HL-60 (cell line): ENCODE data around the gene SLC22A12.

ENCODE experiments used
- GABPA ChIP-seq: IDR thresholded peaks from 2 replicates; pipeline ENCODE4 v1.6.1; 2012; ENCODE audit warnings: low read depth
- POLR2AphosphoS5 ChIP-seq: IDR thresholded peaks from 2 replicates; pipeline ENCODE4 v1.6.1; 2012; ENCODE audit warnings: low read depth
- TF ChIP-seq, protein P1 (sequence below): IDR thresholded peaks from one replicate; pipeline ENCODE4 v1.5.1; 2011; ENCODE audit warnings: low read length, control low read depth, inconsistent platforms; ENCODE audit not compliant: insufficient read depth
- TF ChIP-seq, protein P2 (sequence below): IDR thresholded peaks from 2 replicates; pipeline ENCODE4 v1.6.1; 2012; ENCODE audit warnings: low read depth; ENCODE audit not compliant: insufficient replicate concordance

DNA sequence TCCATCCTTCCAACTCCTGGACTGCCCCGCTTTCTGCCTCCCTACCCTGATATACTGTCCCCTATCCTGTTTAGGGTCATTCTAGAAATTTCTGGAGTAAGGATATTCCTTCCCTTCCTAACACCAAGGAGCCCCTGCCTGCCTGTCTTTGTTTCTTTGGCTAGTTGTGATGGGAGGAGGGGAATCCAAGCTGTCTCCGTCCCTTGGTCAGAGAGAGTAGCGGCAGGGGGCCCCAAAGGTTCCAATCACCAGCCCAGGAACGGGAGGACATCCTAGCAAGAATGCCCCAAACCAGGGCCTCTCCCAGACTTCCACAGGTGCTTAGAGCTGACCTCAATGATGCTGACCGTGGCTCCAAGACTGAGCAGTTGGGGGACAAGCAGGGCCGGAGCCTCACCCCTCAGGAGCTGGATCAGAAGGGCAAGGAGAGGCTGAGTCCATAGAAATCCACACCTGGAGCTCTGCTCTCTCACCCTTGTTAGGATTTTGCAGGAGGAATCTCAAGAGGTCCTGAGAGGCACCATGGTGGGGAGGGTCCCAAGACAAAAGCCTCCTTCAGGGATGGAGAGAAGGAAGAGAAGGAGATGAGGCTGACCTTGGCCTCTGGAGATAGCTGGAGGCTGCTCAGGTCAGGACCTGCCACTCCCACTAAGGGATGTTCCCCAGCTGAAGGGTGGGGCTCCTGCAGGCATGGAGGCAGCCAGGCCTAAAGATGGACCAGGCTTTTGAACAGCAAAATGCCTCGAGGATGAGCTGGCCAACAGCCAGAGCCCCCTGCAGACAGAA is 13.6 kb downstream of the SLC22A12 start:
- no peak for TF ChIP-seq POLR2AphosphoS5
- TF ChIP-seq, protein P1, sequence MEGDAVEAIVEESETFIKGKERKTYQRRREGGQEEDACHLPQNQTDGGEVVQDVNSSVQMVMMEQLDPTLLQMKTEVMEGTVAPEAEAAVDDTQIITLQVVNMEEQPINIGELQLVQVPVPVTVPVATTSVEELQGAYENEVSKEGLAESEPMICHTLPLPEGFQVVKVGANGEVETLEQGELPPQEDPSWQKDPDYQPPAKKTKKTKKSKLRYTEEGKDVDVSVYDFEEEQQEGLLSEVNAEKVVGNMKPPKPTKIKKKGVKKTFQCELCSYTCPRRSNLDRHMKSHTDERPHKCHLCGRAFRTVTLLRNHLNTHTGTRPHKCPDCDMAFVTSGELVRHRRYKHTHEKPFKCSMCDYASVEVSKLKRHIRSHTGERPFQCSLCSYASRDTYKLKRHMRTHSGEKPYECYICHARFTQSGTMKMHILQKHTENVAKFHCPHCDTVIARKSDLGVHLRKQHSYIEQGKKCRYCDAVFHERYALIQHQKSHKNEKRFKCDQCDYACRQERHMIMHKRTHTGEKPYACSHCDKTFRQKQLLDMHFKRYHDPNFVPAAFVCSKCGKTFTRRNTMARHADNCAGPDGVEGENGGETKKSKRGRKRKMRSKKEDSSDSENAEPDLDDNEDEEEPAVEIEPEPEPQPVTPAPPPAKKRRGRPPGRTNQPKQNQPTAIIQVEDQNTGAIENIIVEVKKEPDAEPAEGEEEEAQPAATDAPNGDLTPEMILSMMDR, result no peak
- TF ChIP-seq, protein P2, sequence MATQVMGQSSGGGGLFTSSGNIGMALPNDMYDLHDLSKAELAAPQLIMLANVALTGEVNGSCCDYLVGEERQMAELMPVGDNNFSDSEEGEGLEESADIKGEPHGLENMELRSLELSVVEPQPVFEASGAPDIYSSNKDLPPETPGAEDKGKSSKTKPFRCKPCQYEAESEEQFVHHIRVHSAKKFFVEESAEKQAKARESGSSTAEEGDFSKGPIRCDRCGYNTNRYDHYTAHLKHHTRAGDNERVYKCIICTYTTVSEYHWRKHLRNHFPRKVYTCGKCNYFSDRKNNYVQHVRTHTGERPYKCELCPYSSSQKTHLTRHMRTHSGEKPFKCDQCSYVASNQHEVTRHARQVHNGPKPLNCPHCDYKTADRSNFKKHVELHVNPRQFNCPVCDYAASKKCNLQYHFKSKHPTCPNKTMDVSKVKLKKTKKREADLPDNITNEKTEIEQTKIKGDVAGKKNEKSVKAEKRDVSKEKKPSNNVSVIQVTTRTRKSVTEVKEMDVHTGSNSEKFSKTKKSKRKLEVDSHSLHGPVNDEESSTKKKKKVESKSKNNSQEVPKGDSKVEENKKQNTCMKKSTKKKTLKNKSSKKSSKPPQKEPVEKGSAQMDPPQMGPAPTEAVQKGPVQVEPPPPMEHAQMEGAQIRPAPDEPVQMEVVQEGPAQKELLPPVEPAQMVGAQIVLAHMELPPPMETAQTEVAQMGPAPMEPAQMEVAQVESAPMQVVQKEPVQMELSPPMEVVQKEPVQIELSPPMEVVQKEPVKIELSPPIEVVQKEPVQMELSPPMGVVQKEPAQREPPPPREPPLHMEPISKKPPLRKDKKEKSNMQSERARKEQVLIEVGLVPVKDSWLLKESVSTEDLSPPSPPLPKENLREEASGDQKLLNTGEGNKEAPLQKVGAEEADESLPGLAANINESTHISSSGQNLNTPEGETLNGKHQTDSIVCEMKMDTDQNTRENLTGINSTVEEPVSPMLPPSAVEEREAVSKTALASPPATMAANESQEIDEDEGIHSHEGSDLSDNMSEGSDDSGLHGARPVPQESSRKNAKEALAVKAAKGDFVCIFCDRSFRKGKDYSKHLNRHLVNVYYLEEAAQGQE, result no peak
- TF ChIP-seq GABPA, result no peak
